ENCODE data around the gene CELF4. TPM values are rescaled to one million over a fixed set of nuclear protein-coding genes. Genes with fewer than 3 reads are reported as not detected.
A peak's percentile ranks its signal among the peaks of the same experiment; 100 is the strongest.

The CELF4 gene
- total RNA-seq, 2 donors from 2014 or later, result not detected

- no peak for ATAC-seq (replicated peaks)
- no peaks in the 10 kb centered on the region for H3K36me3 Mint-ChIP-seq (ENCODE audit: low read depth)
- no peaks in the 10 kb centered on the region for H3K9me3 Mint-ChIP-seq
- no peak overlapping the region for H3K27ac Mint-ChIP-seq
- H3K4me3 Mint-ChIP-seq, result peak overlapping the region; percentile 25
- H3K4me1 Mint-ChIP-seq, result no peaks in the 10 kb centered on the region
- peaks cover 38% of the 10 kb centered on the region for H3K27me3 Mint-ChIP-seq
These were observed 313.3 kb downstream of the CELF4 start for GRCh38 chr18:37252342-37252741.

- no peaks in the 10 kb centered on the region for H3K36me3 Mint-ChIP-seq (ENCODE audit: low read depth)
- H3K27ac Mint-ChIP-seq, result no peak overlapping the region
- ATAC-seq (replicated peaks), result no peak
- no peaks in the 10 kb centered on the region for H3K4me1 Mint-ChIP-seq
- H3K4me3 Mint-ChIP-seq, result no peak overlapping the region
- peaks cover 38% of the 10 kb centered on the region for H3K27me3 Mint-ChIP-seq
- H3K9me3 Mint-ChIP-seq, result no peaks in the 10 kb centered on the region
These were observed 313.9 kb downstream of the CELF4 start for GRCh38 chr18:37251679-37252078.

DNA sequence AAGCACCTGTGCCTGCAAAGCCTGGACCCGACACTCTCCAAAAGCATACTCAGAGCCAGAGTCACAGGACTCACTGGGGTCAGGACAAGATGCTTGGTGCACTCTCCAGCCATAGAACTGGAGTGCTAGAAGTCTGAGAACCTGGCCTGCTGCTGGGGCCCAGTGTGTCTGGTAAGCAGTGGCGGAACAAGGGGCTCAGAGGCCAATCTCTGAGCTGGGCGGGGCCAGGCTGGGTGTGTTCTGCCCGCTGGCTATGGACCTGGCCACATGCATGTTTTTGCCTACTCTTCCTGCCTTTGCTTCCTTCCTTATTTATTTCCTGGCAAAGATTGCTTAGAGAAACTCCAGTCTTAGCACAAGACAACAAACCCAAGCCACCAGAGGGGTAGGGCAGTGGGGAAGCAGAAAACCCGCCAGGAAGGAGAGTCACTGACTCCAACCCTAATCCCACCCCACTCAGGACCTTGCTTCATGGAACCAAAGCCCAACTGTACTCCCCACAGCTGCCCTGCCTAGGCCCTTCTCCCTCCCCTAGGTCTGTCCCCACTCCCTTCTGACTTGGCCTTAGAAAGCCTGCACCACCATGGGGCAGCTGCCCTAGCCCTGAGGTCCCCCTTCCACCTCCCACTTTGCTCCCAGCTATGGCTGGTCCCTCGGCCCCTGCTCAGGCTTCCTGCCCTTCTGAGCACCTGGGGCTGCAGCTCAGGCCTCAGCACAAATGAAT is 315.5 kb downstream of the CELF4 start:
- Mint-ChIP-seq H3K27ac (no peak overlapping the region), H3K9me3 (no peaks in the 10 kb centered on the region), H3K27me3 (peaks cover 34% of the 10 kb centered on the region), H3K4me3 (no peak overlapping the region), H3K36me3 (ENCODE audit: low read depth) (no peaks in the 10 kb centered on the region), H3K4me1 (no peaks in the 10 kb centered on the region)
- ATAC-seq (replicated peaks), result no peak

- Mint-ChIP-seq H3K4me3 (no peak overlapping the region), H3K4me1 (no peaks in the 10 kb centered on the region), H3K27ac (no peak overlapping the region), H3K27me3 (peaks cover 33% of the 10 kb centered on the region), H3K36me3 (ENCODE audit: low read depth) (no peaks in the 10 kb centered on the region), H3K9me3 (no peaks in the 10 kb centered on the region)
- ATAC-seq (replicated peaks), result no peak
These were observed 316.3 kb downstream of the CELF4 start for GRCh38 chr18:37249171-37249886.

DNA sequence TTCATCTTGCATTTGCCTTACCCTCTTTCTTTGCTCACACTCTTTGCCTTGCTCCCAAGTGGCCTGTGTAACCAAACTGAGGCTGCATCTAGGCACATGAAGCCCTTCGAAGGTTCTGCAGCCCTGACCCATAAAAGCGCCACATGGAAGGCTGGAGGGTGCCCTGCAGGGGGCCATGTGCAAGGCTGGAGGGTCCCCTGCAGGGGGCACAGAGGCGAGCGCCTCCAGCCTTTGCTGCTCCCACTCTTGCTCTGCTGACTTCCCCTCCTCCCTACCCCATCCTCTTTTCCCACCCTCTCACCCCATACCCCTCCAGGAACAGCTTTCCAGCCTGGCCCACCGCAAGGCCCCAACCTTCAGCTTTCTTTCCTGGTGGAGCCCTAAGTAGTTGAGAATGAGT is 317.3 kb downstream of the CELF4 start:
- ATAC-seq (replicated peaks), result no peak
- Mint-ChIP-seq H3K4me1 (no peaks in the 10 kb centered on the region), H3K4me3 (no peak overlapping the region), H3K36me3 (ENCODE audit: low read depth) (no peaks in the 10 kb centered on the region), H3K9me3 (no peaks in the 10 kb centered on the region), H3K27me3 (peaks cover 40% of the 10 kb centered on the region), H3K27ac (no peak overlapping the region)

GRCh38 chr18:37247497-37248161 is 318.0 kb downstream of the CELF4 start:
- no peak for ATAC-seq (replicated peaks)
- Mint-ChIP-seq H3K4me1 (no peaks in the 10 kb centered on the region), H3K27ac (no peak overlapping the region), H3K9me3 (no peaks in the 10 kb centered on the region), H3K4me3 (no peak overlapping the region), H3K27me3 (peaks cover 40% of the 10 kb centered on the region), H3K36me3 (ENCODE audit: low read depth) (no peaks in the 10 kb centered on the region)

DNA sequence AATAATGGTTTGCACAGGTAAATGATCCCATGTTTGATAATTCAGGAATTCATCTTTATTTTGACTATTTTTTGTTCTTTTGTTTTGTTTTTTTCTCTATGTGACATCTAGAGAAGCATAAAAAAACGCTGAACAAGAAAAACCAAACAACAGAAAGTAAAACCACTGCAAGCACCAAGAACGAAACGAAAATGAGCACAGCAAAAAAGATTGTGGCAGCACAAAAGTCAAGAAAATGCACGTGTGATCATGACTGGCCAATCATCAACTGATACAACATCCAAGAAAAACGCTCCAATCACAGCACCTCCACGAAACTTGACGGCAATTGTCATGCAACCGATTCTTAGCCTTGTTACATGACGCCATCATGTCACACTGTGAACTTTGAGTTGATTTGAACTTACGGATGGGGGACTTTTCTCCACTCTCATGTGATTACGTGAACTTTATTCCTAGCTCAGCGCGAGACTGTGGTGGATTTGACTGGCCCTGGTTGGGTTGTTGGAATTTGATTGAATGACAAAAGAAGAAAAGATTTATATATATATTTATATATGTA is 318.7 kb downstream of the CELF4 start:
- Mint-ChIP-seq H3K4me1 (no peaks in the 10 kb centered on the region), H3K4me3 (no peak overlapping the region), H3K36me3 (ENCODE audit: low read depth) (no peaks in the 10 kb centered on the region), H3K27me3 (peaks cover 38% of the 10 kb centered on the region), H3K27ac (no peak overlapping the region), H3K9me3 (no peaks in the 10 kb centered on the region)
- no peak for ATAC-seq (replicated peaks)

GRCh38 chr18:37244618-37245017 is 321.0 kb downstream of the CELF4 start:
- peaks cover 33% of the 10 kb centered on the region for H3K27me3 Mint-ChIP-seq
- no peaks in the 10 kb centered on the region for H3K36me3 Mint-ChIP-seq (ENCODE audit: low read depth)
- no peak for ATAC-seq (replicated peaks)
- no peak overlapping the region for H3K27ac Mint-ChIP-seq
- no peak overlapping the region for H3K4me3 Mint-ChIP-seq
- H3K4me1 Mint-ChIP-seq, result no peaks in the 10 kb centered on the region
- no peaks in the 10 kb centered on the region for H3K9me3 Mint-ChIP-seq

DNA sequence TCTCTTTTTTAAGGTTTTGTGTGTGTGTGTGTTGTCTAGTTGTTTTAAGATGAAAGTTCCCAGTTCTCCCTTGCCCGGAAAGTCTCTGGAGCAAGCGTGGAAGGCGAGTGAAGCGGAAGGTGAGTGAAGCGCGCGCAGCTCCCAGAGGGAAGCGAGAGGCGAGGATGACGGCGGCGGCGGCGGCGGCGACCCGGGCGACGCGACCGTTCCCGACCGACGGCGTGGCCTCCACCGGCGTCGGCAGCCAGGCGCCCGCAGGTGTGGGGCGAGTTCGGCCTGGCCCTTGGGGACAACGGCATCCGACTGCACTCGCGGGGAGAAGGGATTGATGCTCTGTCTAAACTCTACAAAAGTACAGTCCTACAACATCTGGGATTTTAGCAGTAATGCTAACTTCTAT is 321.9 kb downstream of the CELF4 start:
- Mint-ChIP-seq H3K27ac (no peak overlapping the region), H3K27me3 (peaks cover 29% of the 10 kb centered on the region), H3K9me3 (no peaks in the 10 kb centered on the region), H3K36me3 (ENCODE audit: low read depth) (no peaks in the 10 kb centered on the region), H3K4me3 (no peak overlapping the region), H3K4me1 (no peaks in the 10 kb centered on the region)
- no peak for ATAC-seq (replicated peaks)

DNA sequence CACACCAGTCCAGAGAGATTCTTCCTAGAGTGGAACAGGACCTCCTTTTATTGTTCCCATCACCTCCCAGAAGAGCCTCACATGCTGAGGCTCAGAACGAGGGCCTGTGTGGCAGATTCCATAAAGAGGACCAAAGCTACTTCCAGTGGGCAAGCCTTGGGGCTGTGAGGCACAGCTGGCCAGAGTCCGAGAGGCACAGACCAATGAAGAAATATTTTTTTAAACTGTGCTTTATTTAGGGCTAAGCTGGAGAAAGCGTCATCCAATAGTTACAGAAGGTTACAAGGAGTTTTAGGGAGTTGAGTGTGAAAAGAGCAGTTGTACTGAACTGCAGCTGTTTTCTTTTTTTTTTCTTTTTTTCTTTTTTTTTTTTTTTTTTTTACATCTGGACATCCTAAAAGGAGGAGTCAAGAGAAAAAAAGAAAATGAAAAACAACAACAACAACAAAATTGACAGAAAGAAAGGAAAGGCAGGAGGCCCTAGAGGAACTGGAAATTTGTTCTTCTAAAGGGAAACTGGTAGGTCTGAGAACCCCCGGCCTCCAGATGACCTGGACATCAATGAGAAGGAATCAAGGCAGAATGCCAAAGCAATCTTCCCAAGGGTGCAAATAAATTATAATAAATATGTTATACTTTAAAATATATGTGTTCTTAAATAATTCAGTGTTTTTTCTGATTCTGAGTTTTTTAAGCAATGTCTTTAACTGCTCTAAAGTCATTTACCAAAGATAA is 322.6 kb downstream of the CELF4 start:
- no peak for ATAC-seq (replicated peaks)
- no peak overlapping the region for H3K4me3 Mint-ChIP-seq
- no peaks in the 10 kb centered on the region for H3K4me1 Mint-ChIP-seq
- no peaks in the 10 kb centered on the region for H3K36me3 Mint-ChIP-seq (ENCODE audit: low read depth)
- no peak overlapping the region for H3K27ac Mint-ChIP-seq
- no peaks in the 10 kb centered on the region for H3K9me3 Mint-ChIP-seq
- H3K27me3 Mint-ChIP-seq, result peaks cover 29% of the 10 kb centered on the region

- H3K4me1 Mint-ChIP-seq, result no peaks in the 10 kb centered on the region
- H3K36me3 Mint-ChIP-seq (ENCODE audit: low read depth), result no peaks in the 10 kb centered on the region
- H3K27ac Mint-ChIP-seq, result no peak overlapping the region
- H3K27me3 Mint-ChIP-seq, result peaks cover 29% of the 10 kb centered on the region
- no peaks in the 10 kb centered on the region for H3K9me3 Mint-ChIP-seq
- ATAC-seq (replicated peaks), result no peak
- H3K4me3 Mint-ChIP-seq, result no peak overlapping the region
These were observed 323.5 kb downstream of the CELF4 start for GRCh38 chr18:37242091-37242490.

DNA sequence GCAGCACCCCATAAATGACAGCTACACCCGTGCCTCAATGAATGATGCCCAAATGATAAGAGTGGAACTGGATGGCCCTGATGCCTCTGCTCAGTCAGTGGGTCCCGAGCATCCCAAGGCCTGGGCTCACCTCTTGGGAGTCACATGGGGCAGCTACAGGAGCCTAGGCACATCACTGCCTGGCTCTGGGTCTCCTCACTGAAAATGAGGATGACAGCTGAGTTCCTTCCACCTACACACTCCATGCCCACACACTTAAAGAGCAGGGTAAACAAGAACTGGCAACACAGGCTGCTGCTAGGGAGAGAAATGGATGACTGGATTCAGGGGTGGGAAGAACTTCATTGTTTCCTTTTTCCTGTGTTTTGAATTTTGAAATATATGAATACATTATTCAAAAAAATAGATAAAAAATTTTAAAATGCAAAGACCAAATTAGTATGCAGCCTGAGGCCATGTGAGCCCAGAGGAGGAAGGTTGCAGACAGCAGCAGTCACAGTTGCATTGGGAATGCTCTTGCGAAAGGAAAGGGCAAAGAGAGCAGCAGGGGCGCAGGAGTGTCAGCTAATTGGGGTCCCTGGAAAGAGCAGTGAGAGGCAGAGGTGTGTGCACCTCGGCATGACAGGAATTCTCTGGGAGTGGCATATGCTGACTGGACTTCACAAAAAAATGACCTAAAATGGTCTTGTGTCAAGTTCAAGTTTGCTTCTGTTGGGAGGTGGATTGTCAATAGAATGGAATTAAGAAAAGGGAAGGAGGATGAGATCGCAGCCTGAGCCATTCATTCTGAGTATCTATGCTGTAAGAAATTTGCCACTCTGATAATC is 327.1 kb downstream of the CELF4 start:
- Mint-ChIP-seq H3K4me1 (no peaks in the 10 kb centered on the region), H3K27ac (no peak overlapping the region), H3K4me3 (no peak overlapping the region), H3K36me3 (ENCODE audit: low read depth) (no peaks in the 10 kb centered on the region), H3K9me3 (no peaks in the 10 kb centered on the region), H3K27me3 (peaks cover 9% of the 10 kb centered on the region)
- no peak for ATAC-seq (replicated peaks)

GRCh38 chr18:37235583-37235982 is 330.0 kb downstream of the CELF4 start:
- no peaks in the 10 kb centered on the region for H3K9me3 Mint-ChIP-seq
- H3K36me3 Mint-ChIP-seq (ENCODE audit: low read depth), result no peaks in the 10 kb centered on the region
- no peaks in the 10 kb centered on the region for H3K27me3 Mint-ChIP-seq
- H3K27ac Mint-ChIP-seq, result no peak overlapping the region
- no peak for ATAC-seq (replicated peaks)
- H3K4me3 Mint-ChIP-seq, result no peak overlapping the region
- H3K4me1 Mint-ChIP-seq, result no peaks in the 10 kb centered on the region

Data from activated T-helper 17 cell treated with anti-CD3 and anti-CD28 coated beads, Interleukin-2, amount 50 U/mL, for 72 hours (primary cell).